T-helper 2 cell treated with Interferon-gamma antibody and Interleukin-4, amounts not matched to agents 5 μg/mL and 100 μg/mL, for 36 hours (primary cell): ENCODE data around the gene LSP1.
"Not testable (repeated sequence)": the region's sequence is repeated elsewhere in the genome, so short reads cannot be mapped to it uniquely, and the experiment has no call there.

ENCODE experiments used
- DNase-seq: peaks from one replicate; pipeline ENCODE4 v3.0.0; 2021; ENCODE audit warnings: low spot score
- H3K27ac Mint-ChIP-seq: one replicate; pipeline ENCODE4 v1.8.0; 2021; ENCODE audit warnings: mild to moderate bottlenecking, mixed read lengths
- H3K27me3 Mint-ChIP-seq: one replicate; pipeline ENCODE4 v1.8.0; 2021; ENCODE audit warnings: low read depth, mixed read lengths
- H3K36me3 Mint-ChIP-seq: one replicate; pipeline ENCODE4 v1.8.0; 2021; ENCODE audit warnings: low read depth, mixed read lengths
- H3K4me1 Mint-ChIP-seq: one replicate; pipeline ENCODE4 v1.8.0; 2021; ENCODE audit warnings: low read depth, mixed read lengths
- H3K4me3 Mint-ChIP-seq: one replicate; pipeline ENCODE4 v1.8.0; 2022; ENCODE audit warnings: mild to moderate bottlenecking, moderate library complexity, mixed read lengths
- H3K9me3 Mint-ChIP-seq: one replicate; pipeline ENCODE4 v1.8.0; 2021; ENCODE audit warnings: mixed read lengths

The LSP1 gene

GRCh38 chr11:1866226-1866625 is 13.3 kb downstream of the LSP1 start:
- H3K9me3 Mint-ChIP-seq = no peaks in the 10 kb centered on the region
- H3K36me3 Mint-ChIP-seq = peaks cover 11% of the 10 kb centered on the region
- no peak overlapping the region for H3K4me3 Mint-ChIP-seq
- H3K4me1 Mint-ChIP-seq = peaks cover 18% of the 10 kb centered on the region
- no peak overlapping the region for H3K27ac Mint-ChIP-seq
- H3K27me3 Mint-ChIP-seq = no peaks in the 10 kb centered on the region
- no peak for DNase-seq

- H3K4me3 Mint-ChIP-seq = no peak overlapping the region
- H3K36me3 Mint-ChIP-seq = peaks cover 11% of the 10 kb centered on the region
- no peak overlapping the region for H3K27ac Mint-ChIP-seq
- no peaks in the 10 kb centered on the region for H3K27me3 Mint-ChIP-seq
- DNase-seq = no peak
- H3K4me1 Mint-ChIP-seq = peaks cover 20% of the 10 kb centered on the region
- H3K9me3 Mint-ChIP-seq = no peaks in the 10 kb centered on the region
Observed at GRCh38 chr11:1866776-1867175, 13.9 kb downstream of the LSP1 start.

- Mint-ChIP-seq H3K9me3 (no peaks in the 10 kb centered on the region), H3K27me3 (no peaks in the 10 kb centered on the region), H3K36me3 (peaks cover 11% of the 10 kb centered on the region), H3K4me1 (peaks cover 22% of the 10 kb centered on the region), H3K27ac (no peak overlapping the region), H3K4me3 (no peak overlapping the region)
- no peak for DNase-seq
Observed at GRCh38 chr11:1867381-1867780, 14.5 kb downstream of the LSP1 start.

- DNase-seq = no peak
- H3K27me3 Mint-ChIP-seq = no peaks in the 10 kb centered on the region
- no peaks in the 10 kb centered on the region for H3K9me3 Mint-ChIP-seq
- H3K27ac Mint-ChIP-seq = no peak overlapping the region
- H3K4me1 Mint-ChIP-seq = peaks cover 24% of the 10 kb centered on the region
- no peak overlapping the region for H3K4me3 Mint-ChIP-seq
- peaks cover 9% of the 10 kb centered on the region for H3K36me3 Mint-ChIP-seq
Observed at GRCh38 chr11:1868056-1868635, 15.3 kb downstream of the LSP1 start.

- H3K27ac Mint-ChIP-seq = peak overlapping the region; percentile 76
Observed at GRCh38 chr11:1868636-1869291, 15.9 kb downstream of the LSP1 start.

GRCh38 chr11:1869427-1870325 is 16.8 kb downstream of the LSP1 start:
- Mint-ChIP-seq H3K27ac (peak overlapping the region; percentile 76), H3K9me3 (no peaks in the 10 kb centered on the region), H3K4me3 (peak overlapping the region; percentile 34), H3K36me3 (peaks cover 8% of the 10 kb centered on the region), H3K27me3 (no peaks in the 10 kb centered on the region), H3K4me1 (peaks cover 24% of the 10 kb centered on the region)
- DNase-seq = no peak

More at GRCh38 chr11:1868636-1869291, 15.9 kb downstream of the LSP1 start:
- Mint-ChIP-seq H3K4me3 (peak overlapping the region; percentile 34), H3K4me1 (peaks cover 24% of the 10 kb centered on the region), H3K36me3 (peaks cover 8% of the 10 kb centered on the region), H3K27me3 (no peaks in the 10 kb centered on the region), H3K9me3 (no peaks in the 10 kb centered on the region)
- no peak for DNase-seq

- H3K36me3 Mint-ChIP-seq = peaks cover 9% of the 10 kb centered on the region
- no peaks in the 10 kb centered on the region for H3K9me3 Mint-ChIP-seq
- peak overlapping the region; percentile 68 for H3K4me3 Mint-ChIP-seq
- H3K27me3 Mint-ChIP-seq = no peaks in the 10 kb centered on the region
- peaks cover 24% of the 10 kb centered on the region for H3K4me1 Mint-ChIP-seq
- no peak overlapping the region for H3K27ac Mint-ChIP-seq
- DNase-seq = no peak
Observed at GRCh38 chr11:1870326-1870696, 17.4 kb downstream of the LSP1 start.

- Mint-ChIP-seq H3K36me3 (peaks cover 11% of the 10 kb centered on the region), H3K27ac (peak overlapping the region; percentile 73), H3K4me3 (peak overlapping the region; percentile 68), H3K27me3 (no peaks in the 10 kb centered on the region), H3K9me3 (no peaks in the 10 kb centered on the region), H3K4me1 (peaks cover 24% of the 10 kb centered on the region)
- DNase-seq = no peak
Observed at GRCh38 chr11:1870721-1871466, 18.0 kb downstream of the LSP1 start.

- Mint-ChIP-seq H3K9me3 (no peaks in the 10 kb centered on the region), H3K27me3 (no peaks in the 10 kb centered on the region), H3K4me1 (peaks cover 24% of the 10 kb centered on the region), H3K27ac (peak overlapping the region; percentile 31), H3K4me3 (no peak overlapping the region), H3K36me3 (peaks cover 11% of the 10 kb centered on the region)
- DNase-seq = no peak
Observed at GRCh38 chr11:1871531-1871930, 18.6 kb downstream of the LSP1 start.

- no peak for DNase-seq
- Mint-ChIP-seq H3K4me1 (peaks cover 24% of the 10 kb centered on the region), H3K9me3 (no peaks in the 10 kb centered on the region), H3K27ac (no peak overlapping the region), H3K4me3 (no peak overlapping the region), H3K27me3 (no peaks in the 10 kb centered on the region), H3K36me3 (peaks cover 11% of the 10 kb centered on the region)
Observed at GRCh38 chr11:1872267-1872985, 19.5 kb downstream of the LSP1 start.

- no peaks in the 10 kb centered on the region for H3K9me3 Mint-ChIP-seq
- H3K4me3 Mint-ChIP-seq = no peak overlapping the region
- peaks cover 11% of the 10 kb centered on the region for H3K36me3 Mint-ChIP-seq
- no peak for DNase-seq
- no peaks in the 10 kb centered on the region for H3K27me3 Mint-ChIP-seq
- H3K27ac Mint-ChIP-seq = peak overlapping the region; percentile 74
- H3K4me1 Mint-ChIP-seq = peaks cover 24% of the 10 kb centered on the region
Observed at GRCh38 chr11:1873048-1873812, 20.3 kb downstream of the LSP1 start.

- H3K9me3 Mint-ChIP-seq, H3K27me3 Mint-ChIP-seq, DNase-seq, H3K4me3 Mint-ChIP-seq: not testable (repeated sequence)
- H3K4me1 Mint-ChIP-seq = peaks cover 24% of the 10 kb centered on the region
- peaks cover 11% of the 10 kb centered on the region for H3K36me3 Mint-ChIP-seq
- peak overlapping the region; percentile 74 for H3K27ac Mint-ChIP-seq
Observed at GRCh38 chr11:1873813-1874150, 20.9 kb downstream of the LSP1 start.
